ENCODE data around the gene BAIAP2L1. TPM values are rescaled to one million over a fixed set of nuclear protein-coding genes. Genes with fewer than 3 reads are reported as not detected.

BAIAP2L1 gene
- total and polyA plus RNA-seq, 2 experiments from 2014 or later, result 5.9 to 7.4 TPM

- H4K20me1 ChIP-seq (ENCODE audit: insufficient read depth), result no peaks in the 10 kb centered on the region
- WGBS, 2 experiments (ENCODE audit: low coverage in 1 of 2, low lambda C conversion rate in 2 of 2, missing lambda C conversion rate in 2 of 2), result 79 to 88% methylated on average over 10 to 16 of the region's 16 CpGs
- no peaks in the 10 kb centered on the region for H3K27me3 ChIP-seq (replicated peaks; ENCODE audit: insufficient read depth)
- in situ Hi-C loops (cut with MboI), result no loop called here
- no peak overlapping the region for H3K4me3 ChIP-seq
- H3K36me3 ChIP-seq (ENCODE audit: low read depth), result no peaks in the 10 kb centered on the region
- no peak overlapping the region for H3K4me2 ChIP-seq (ENCODE audit: unreplicated experiment)
- TF ChIP-seq EZH2phosphoT487 (IDR thresholded peaks at IDR 0.05; ENCODE audit: insufficient read depth, low read depth) (no peak), EZH2 (IDR thresholded peaks at IDR 0.05; ENCODE audit: insufficient read depth, poor library complexity, severe bottlenecking) (no peak)
- no peaks in the 10 kb centered on the region for H3K4me1 ChIP-seq (ENCODE audit: insufficient read depth)
- H3K79me2 ChIP-seq (ENCODE audit: insufficient read depth), result no peaks in the 10 kb centered on the region
- H3K27ac ChIP-seq, result no peak overlapping the region
- no peaks in the 10 kb centered on the region for H3K9me3 ChIP-seq (ENCODE audit: low read depth)
- no peaks in the 10 kb centered on the region for H3F3A ChIP-seq (ENCODE audit: insufficient read depth)
- no peak overlapping the region for H2AFZ ChIP-seq
- no peak for DNase-seq
- no peak overlapping the region for H3K9ac ChIP-seq
- H3K9me2 ChIP-seq (ENCODE audit: insufficient read depth), result no peaks in the 10 kb centered on the region
Measured at GRCh38 chr7:98241674-98242241, 159.1 kb downstream of the BAIAP2L1 start.

Other genes with a start within 250 kb of the BAIAP2L1 start
- not detected in 2 replicates for gene BHLHA15, start 189.7 kb downstream of the BAIAP2L1 start, total RNA-seq (2014; rRNA removed; shearing (Covaris generic))
- not detected in 2 replicates for gene BHLHA15, start 189.7 kb downstream of the BAIAP2L1 start, polyA plus RNA-seq (2016; fragmentation: Nextera tagmentation; extraction: Ambion mirVana)
- gene TECPR1, start 148.9 kb downstream of the BAIAP2L1 start, total RNA-seq (2014; rRNA removed; shearing (Covaris generic)), result 24.5 and 27.8 TPM in 2 replicates
- gene TECPR1, start 148.9 kb downstream of the BAIAP2L1 start, polyA plus RNA-seq (2016; fragmentation: Nextera tagmentation; extraction: Ambion mirVana), result 8.1 and 8.2 TPM in 2 replicates
- 56.5 and 73.3 TPM in 2 replicates for gene BRI3, start 119.4 kb downstream of the BAIAP2L1 start, total RNA-seq (2014; rRNA removed; shearing (Covaris generic))
- 195 and 315 TPM in 2 replicates for gene BRI3, start 119.4 kb downstream of the BAIAP2L1 start, polyA plus RNA-seq (2016; fragmentation: Nextera tagmentation; extraction: Ambion mirVana)
- 0.76 and 0.97 TPM in 2 replicates for gene NPTX2, start 216.2 kb upstream of the BAIAP2L1 start, total RNA-seq (2014; rRNA removed; shearing (Covaris generic))
- gene NPTX2, start 216.2 kb upstream of the BAIAP2L1 start, polyA plus RNA-seq (2016; fragmentation: Nextera tagmentation; extraction: Ambion mirVana), result 0.30 and 0.41 TPM in 2 replicates

Data from GM23248 (cell line).